ENCODE results near the gene MED31.
"Not testable (repeated sequence)": the region's sequence is repeated elsewhere in the genome, so short reads cannot be mapped to it uniquely, and the experiment has no call there.

The MED31 gene

GRCh38 chr17:6611231-6611630 lies 40.2 kb downstream of the MED31 start:
- no peak for DNase-seq

- no peak for DNase-seq
Measured at GRCh38 chr17:6610011-6610410, 41.4 kb downstream of the MED31 start.

GRCh38 chr17:6608321-6608720 lies 43.1 kb downstream of the MED31 start:
- DNase-seq, result no peak

DNA sequence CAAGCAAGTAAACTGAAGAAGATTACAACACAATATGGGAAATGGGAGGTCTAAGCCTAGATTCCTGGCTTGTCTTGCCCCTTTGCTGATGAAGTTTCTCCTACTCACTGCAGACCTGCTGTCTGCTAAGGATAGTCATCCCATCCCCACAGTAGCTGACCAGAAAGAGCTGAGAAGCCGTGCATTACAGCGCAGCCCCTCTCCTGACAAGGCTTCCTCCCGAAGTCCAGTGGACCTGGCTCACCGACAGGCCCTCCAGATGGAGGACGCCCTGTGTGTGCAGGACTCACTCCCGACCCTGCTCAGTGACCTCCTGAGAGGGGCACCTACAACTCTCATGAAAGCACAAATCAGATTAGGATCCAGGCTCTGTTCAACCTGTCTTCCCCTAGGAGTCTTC lies 46.3 kb downstream of the MED31 start:
- no peak for DNase-seq

GRCh38 chr17:6603744-6604325 lies 47.6 kb downstream of the MED31 start:
- peak; percentile 41 for DNase-seq

- DNase-seq, result no peak
Measured at GRCh38 chr17:6602141-6602540, 49.3 kb downstream of the MED31 start.

GRCh38 chr17:6599364-6599763 lies 52.0 kb downstream of the MED31 start:
- DNase-seq, result no peak

DNA sequence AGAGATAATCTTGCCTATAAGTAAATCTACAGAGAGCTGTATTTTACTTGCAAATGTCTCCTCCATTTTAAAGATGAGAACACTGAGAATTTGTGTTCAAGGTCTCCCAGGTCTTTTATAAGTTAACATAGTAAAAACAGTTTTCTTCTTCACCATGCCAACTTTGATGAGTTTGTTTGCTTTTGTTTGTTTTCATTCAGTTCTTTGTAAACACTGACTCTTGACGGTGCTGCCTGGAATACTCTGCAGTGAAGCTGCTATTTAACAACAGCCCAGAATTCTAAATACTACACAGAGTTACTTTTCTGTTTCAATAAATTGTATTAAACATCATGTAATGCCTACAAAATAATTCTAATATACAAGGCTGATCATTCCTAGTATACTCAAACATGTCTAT lies 53.7 kb downstream of the MED31 start:
- DNase-seq, result no peak

- no peak for DNase-seq
Measured at GRCh38 chr17:6596941-6597340, 54.5 kb downstream of the MED31 start.

GRCh38 chr17:6596511-6596910 lies 54.9 kb downstream of the MED31 start:
- DNase-seq, result no peak

DNA sequence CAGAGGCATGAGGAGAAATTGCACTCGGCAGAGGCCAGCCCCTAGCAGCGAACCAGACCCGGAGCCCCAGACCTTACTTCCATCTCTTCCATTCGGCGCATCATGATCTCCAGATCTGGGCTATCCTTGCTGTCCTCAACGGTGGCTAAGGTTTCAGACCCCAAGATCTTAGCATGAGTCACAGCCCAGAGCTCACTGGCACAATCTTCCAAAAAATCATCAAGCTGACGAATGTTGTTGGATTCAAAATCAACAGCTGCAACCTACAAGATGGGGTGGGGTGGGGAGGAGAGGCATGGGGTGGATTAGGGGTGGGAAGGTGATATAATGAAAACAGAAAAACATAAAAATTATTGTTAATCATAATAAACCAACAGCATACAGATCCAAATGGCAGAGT lies 55.3 kb downstream of the MED31 start:
- no peak for DNase-seq

- DNase-seq, result not testable (repeated sequence)
Measured at GRCh38 chr17:6593371-6593770, 58.0 kb downstream of the MED31 start.
